Measurements from ENCODE around the gene GPI. TPM values are rescaled to one million over a fixed set of nuclear protein-coding genes. Genes with fewer than 3 reads are reported as not detected.
"Not testable (repeated sequence)": the region's sequence is repeated elsewhere in the genome, so short reads cannot be mapped to it uniquely, and the experiment has no call there.

The GPI gene
- total RNA-seq, 4 donors from 2014 or later, result 156 to 258 (median 211) TPM

GRCh38 chr19:34328982-34329381, 36.0 kb upstream of the GPI start:
- DNase-seq (ENCODE audit: low spot score) (no peak), ATAC-seq (ENCODE audit: low FRiP score) (no peak)
- no peak for TF ChIP-seq CTCF (IDR thresholded peaks at IDR 0.05)

- DNase-seq (ENCODE audit: low spot score) (no peak), ATAC-seq (ENCODE audit: low FRiP score) (no peak)
- TF ChIP-seq CTCF (IDR thresholded peaks at IDR 0.05), result no peak
Observed at GRCh38 chr19:34330116-34330515, 34.9 kb upstream of the GPI start.

- not testable (repeated sequence) for DNase-seq (ENCODE audit: low spot score); ATAC-seq (ENCODE audit: low FRiP score)
Observed at GRCh38 chr19:34330596-34330995, 34.4 kb upstream of the GPI start.

GRCh38 chr19:34331596-34331995, 33.4 kb upstream of the GPI start:
- DNase-seq (ENCODE audit: low spot score); ATAC-seq (ENCODE audit: low FRiP score): not testable (repeated sequence)

GRCh38 chr19:34332027-34332760, 32.8 kb upstream of the GPI start:
- DNase-seq (ENCODE audit: low spot score), result no peak
- no peak for TF ChIP-seq CTCF (IDR thresholded peaks at IDR 0.05)
- no peak for ATAC-seq (ENCODE audit: low FRiP score)

- ATAC-seq (ENCODE audit: low FRiP score) (no peak), DNase-seq (ENCODE audit: low spot score) (no peak)
- TF ChIP-seq CTCF (IDR thresholded peaks at IDR 0.05), result no peak
Observed at GRCh38 chr19:34335914-34336313, 29.1 kb upstream of the GPI start.

- DNase-seq (ENCODE audit: low spot score) (no peak), ATAC-seq (ENCODE audit: low FRiP score) (no peak)
- no peak for TF ChIP-seq CTCF (IDR thresholded peaks at IDR 0.05)
Observed at GRCh38 chr19:34336781-34337271, 28.2 kb upstream of the GPI start.

GRCh38 chr19:34337739-34338138, 27.3 kb upstream of the GPI start:
- TF ChIP-seq CTCF (IDR thresholded peaks at IDR 0.05), result no peak
- ATAC-seq (ENCODE audit: low FRiP score) (no peak), DNase-seq (ENCODE audit: low spot score) (no peak)
